GM18505 (cell line): ENCODE data around the gene ZFAND3.

Source experiments
- ATAC-seq: cut with Tn5 transposase; IDR thresholded peaks from one replicate; pipeline ENCODE4 v1.9.1; 2021; ENCODE audit not compliant: unreplicated experiment
- POLR2A ChIP-seq: IDR thresholded peaks from 4 replicates; pipeline ENCODE4 v1.6.1; 2011; ENCODE audit warnings: borderline replicate concordance; ENCODE audit not compliant: insufficient read depth, insufficient read length; ENCODE audit errors: extremely low read depth

Gene ZFAND3

DNA sequence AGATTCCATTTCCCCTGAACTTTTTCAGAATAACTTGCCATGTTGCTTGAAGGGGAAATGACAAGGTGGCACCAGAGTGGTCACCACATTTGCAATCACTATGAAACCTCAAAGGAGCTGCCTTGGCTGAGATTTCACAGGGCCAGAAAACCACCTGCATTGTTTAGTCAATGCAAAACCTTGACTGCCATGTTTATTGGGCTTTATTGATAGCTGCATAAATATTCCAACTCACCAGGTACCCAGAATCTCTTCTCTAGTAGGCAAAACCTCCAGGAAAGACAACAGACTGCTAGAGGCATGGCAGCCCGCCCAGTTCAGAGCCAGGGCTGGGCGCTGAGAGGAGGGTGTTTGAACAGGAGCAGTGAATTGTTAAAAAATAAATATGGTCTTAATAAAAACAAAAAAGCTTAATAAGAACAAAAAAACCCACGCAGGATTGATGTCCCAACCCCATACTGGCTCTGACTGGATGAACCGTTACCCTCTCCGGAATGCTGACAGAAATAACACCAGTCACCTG, 375.6 kb downstream of the ZFAND3 start:
- TF ChIP-seq POLR2A, result no peak
- no peak for ATAC-seq

DNA sequence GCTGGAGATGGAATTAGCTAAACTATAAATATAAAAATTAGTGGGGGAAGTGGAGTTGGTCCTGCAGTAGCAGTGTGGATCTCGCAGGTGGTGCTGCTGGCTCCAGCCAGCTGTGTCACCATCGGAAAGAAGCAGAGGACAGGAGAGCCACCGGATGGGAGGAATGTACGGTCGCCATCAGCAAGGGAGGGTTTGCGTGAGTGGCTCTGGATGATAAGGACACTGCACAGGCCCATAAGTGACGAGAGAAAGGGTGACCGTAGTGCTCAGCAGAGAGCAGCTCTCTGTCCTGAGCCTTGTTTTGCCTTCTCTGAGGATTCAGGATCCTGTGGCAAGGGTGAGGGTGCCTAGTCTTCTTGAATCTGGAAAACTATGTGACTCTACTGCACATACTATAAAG, 378.7 kb downstream of the ZFAND3 start:
- no peak for TF ChIP-seq POLR2A
- no peak for ATAC-seq
